Dendritic cell treated with granulocyte-macrophage colony-stimulating factor and Interleukin-4, amounts not matched to agents 40 ng/mL and 50 ng/mL, for 4 days (primary cell): ENCODE measurements around the gene TMTC1.

Experiments used
- H3K27ac Mint-ChIP-seq: one replicate; pipeline ENCODE4 v1.8.0; 2022; ENCODE audit warnings: mild to moderate bottlenecking, mixed read lengths
- H3K27me3 Mint-ChIP-seq: one replicate; pipeline ENCODE4 v1.8.0; 2022; ENCODE audit warnings: mild to moderate bottlenecking, mixed read lengths
- H3K36me3 Mint-ChIP-seq: one replicate; pipeline ENCODE4 v1.8.0; 2022; ENCODE audit warnings: low read depth, mixed read lengths
- H3K4me1 Mint-ChIP-seq: one replicate; pipeline ENCODE4 v1.8.0; 2022; ENCODE audit warnings: low read depth, mixed read lengths
- H3K4me3 Mint-ChIP-seq: one replicate; pipeline ENCODE4 v1.8.0; 2022; ENCODE audit warnings: mild to moderate bottlenecking, moderate library complexity, mixed read lengths
- H3K9me3 Mint-ChIP-seq: one replicate; pipeline ENCODE4 v1.8.0; 2022; ENCODE audit warnings: mixed read lengths
- intact Hi-C: fragments of 100-400 bp; cut with micrococcal nuclease; formaldehyde crosslinking; loops from one replicate; pipeline ENCODE4 v1.15.0; 2022

Gene TMTC1

GRCh38 chr12:29726741-29727348, 56.9 kb downstream of the TMTC1 start:
- H3K4me1 Mint-ChIP-seq: no peaks in the 10 kb centered on the region
- intact Hi-C loops: no loop called here

GRCh38 chr12:29726321-29726692, 57.4 kb downstream of the TMTC1 start:
- Mint-ChIP-seq H3K27ac (no peak overlapping the region), H3K36me3 (peaks cover 7% of the 10 kb centered on the region), H3K9me3 (no peaks in the 10 kb centered on the region), H3K27me3 (peaks cover 3% of the 10 kb centered on the region), H3K4me3 (no peak overlapping the region), H3K4me1 (no peaks in the 10 kb centered on the region)
- intact Hi-C loops: no loop called here

More at GRCh38 chr12:29726741-29727348, 56.9 kb downstream of the TMTC1 start:
- Mint-ChIP-seq H3K27ac (no peak overlapping the region), H3K9me3 (no peaks in the 10 kb centered on the region), H3K36me3 (peaks cover 7% of the 10 kb centered on the region), H3K27me3 (peaks cover 3% of the 10 kb centered on the region), H3K4me3 (no peak overlapping the region)

- H3K27ac Mint-ChIP-seq: no peak overlapping the region
- intact Hi-C loops: no loop called here
- H3K27me3 Mint-ChIP-seq: peaks cover 3% of the 10 kb centered on the region
- H3K4me1 Mint-ChIP-seq: no peaks in the 10 kb centered on the region
- H3K9me3 Mint-ChIP-seq: no peaks in the 10 kb centered on the region
- no peak overlapping the region for H3K4me3 Mint-ChIP-seq
- peaks cover 7% of the 10 kb centered on the region for H3K36me3 Mint-ChIP-seq
Observed at GRCh38 chr12:29725587-29726320, 58.0 kb downstream of the TMTC1 start.

GRCh38 chr12:29722164-29722563, 61.6 kb downstream of the TMTC1 start:
- no peaks in the 10 kb centered on the region for H3K9me3 Mint-ChIP-seq
- no peak overlapping the region for H3K4me3 Mint-ChIP-seq
- peaks cover 3% of the 10 kb centered on the region for H3K27me3 Mint-ChIP-seq
- H3K36me3 Mint-ChIP-seq: peaks cover 11% of the 10 kb centered on the region
- intact Hi-C loops: no loop called here
- H3K4me1 Mint-ChIP-seq: peaks cover 7% of the 10 kb centered on the region
- H3K27ac Mint-ChIP-seq: no peak overlapping the region

- no peak overlapping the region for H3K27ac Mint-ChIP-seq
- peaks cover 7% of the 10 kb centered on the region for H3K4me1 Mint-ChIP-seq
- intact Hi-C loops: no loop called here
- no peaks in the 10 kb centered on the region for H3K9me3 Mint-ChIP-seq
- H3K27me3 Mint-ChIP-seq: peaks cover 3% of the 10 kb centered on the region
- H3K36me3 Mint-ChIP-seq: peaks cover 11% of the 10 kb centered on the region
- no peak overlapping the region for H3K4me3 Mint-ChIP-seq
Observed at GRCh38 chr12:29719381-29719780, 64.4 kb downstream of the TMTC1 start.

GRCh38 chr12:29717540-29718100, 66.1 kb downstream of the TMTC1 start:
- intact Hi-C loops: no loop called here
- Mint-ChIP-seq H3K27ac (no peak overlapping the region), H3K4me1 (peaks cover 15% of the 10 kb centered on the region), H3K36me3 (peaks cover 11% of the 10 kb centered on the region), H3K27me3 (no peaks in the 10 kb centered on the region), H3K9me3 (no peaks in the 10 kb centered on the region), H3K4me3 (no peak overlapping the region)

- no peak overlapping the region for H3K27ac Mint-ChIP-seq
- no peak overlapping the region for H3K4me3 Mint-ChIP-seq
- no peaks in the 10 kb centered on the region for H3K9me3 Mint-ChIP-seq
- no peaks in the 10 kb centered on the region for H3K27me3 Mint-ChIP-seq
- peaks cover 6% of the 10 kb centered on the region for H3K36me3 Mint-ChIP-seq
- intact Hi-C loops: no loop called here
- peaks cover 15% of the 10 kb centered on the region for H3K4me1 Mint-ChIP-seq
Observed at GRCh38 chr12:29714966-29715365, 68.8 kb downstream of the TMTC1 start.

- H3K9me3 Mint-ChIP-seq: no peaks in the 10 kb centered on the region
- H3K36me3 Mint-ChIP-seq: no peaks in the 10 kb centered on the region
- H3K4me1 Mint-ChIP-seq: peaks cover 15% of the 10 kb centered on the region
- intact Hi-C loops: no loop called here
- H3K4me3 Mint-ChIP-seq: no peak overlapping the region
- no peak overlapping the region for H3K27ac Mint-ChIP-seq
- no peaks in the 10 kb centered on the region for H3K27me3 Mint-ChIP-seq
Observed at GRCh38 chr12:29713729-29714128, 70.0 kb downstream of the TMTC1 start.

GRCh38 chr12:29711381-29711780, 72.4 kb downstream of the TMTC1 start:
- H3K27me3 Mint-ChIP-seq: peaks cover 8% of the 10 kb centered on the region
- no peak overlapping the region for H3K4me3 Mint-ChIP-seq
- intact Hi-C loops: no loop called here
- H3K9me3 Mint-ChIP-seq: no peaks in the 10 kb centered on the region
- H3K4me1 Mint-ChIP-seq: peaks cover 8% of the 10 kb centered on the region
- H3K36me3 Mint-ChIP-seq: no peaks in the 10 kb centered on the region
- H3K27ac Mint-ChIP-seq: no peak overlapping the region

GRCh38 chr12:29710104-29710503, 73.6 kb downstream of the TMTC1 start:
- Mint-ChIP-seq H3K27ac (no peak overlapping the region), H3K4me3 (no peak overlapping the region), H3K9me3 (no peaks in the 10 kb centered on the region), H3K36me3 (no peaks in the 10 kb centered on the region), H3K4me1 (peaks cover 8% of the 10 kb centered on the region), H3K27me3 (peaks cover 8% of the 10 kb centered on the region)
- intact Hi-C loops: no loop called here

- Mint-ChIP-seq H3K27me3 (peaks cover 8% of the 10 kb centered on the region), H3K4me3 (no peak overlapping the region), H3K4me1 (peaks cover 8% of the 10 kb centered on the region), H3K9me3 (no peaks in the 10 kb centered on the region), H3K36me3 (no peaks in the 10 kb centered on the region), H3K27ac (no peak overlapping the region)
- intact Hi-C loops: no loop called here
Observed at GRCh38 chr12:29709496-29710040, 74.2 kb downstream of the TMTC1 start.

GRCh38 chr12:29709054-29709453, 74.7 kb downstream of the TMTC1 start:
- intact Hi-C loops: no loop called here
- Mint-ChIP-seq H3K9me3 (no peaks in the 10 kb centered on the region), H3K36me3 (no peaks in the 10 kb centered on the region), H3K27ac (no peak overlapping the region), H3K4me1 (peaks cover 8% of the 10 kb centered on the region), H3K27me3 (peaks cover 8% of the 10 kb centered on the region), H3K4me3 (no peak overlapping the region)

GRCh38 chr12:29707846-29708245, 75.9 kb downstream of the TMTC1 start:
- Mint-ChIP-seq H3K27me3 (peaks cover 8% of the 10 kb centered on the region), H3K9me3 (no peaks in the 10 kb centered on the region), H3K27ac (no peak overlapping the region), H3K4me1 (peaks cover 6% of the 10 kb centered on the region), H3K4me3 (no peak overlapping the region), H3K36me3 (no peaks in the 10 kb centered on the region)
- intact Hi-C loops: no loop called here

GRCh38 chr12:29706311-29706710, 77.4 kb downstream of the TMTC1 start:
- peaks cover 10% of the 10 kb centered on the region for H3K27me3 Mint-ChIP-seq
- intact Hi-C loops: no loop called here

More at GRCh38 chr12:29706311-29706710, 77.4 kb downstream of the TMTC1 start:
- Mint-ChIP-seq H3K27ac (no peak overlapping the region), H3K36me3 (no peaks in the 10 kb centered on the region), H3K4me3 (no peak overlapping the region), H3K9me3 (no peaks in the 10 kb centered on the region), H3K4me1 (peaks cover 9% of the 10 kb centered on the region)
